GM18870 (cell line): ENCODE data around the gene TUBGCP6.
A peak's percentile ranks its signal among the peaks of the same experiment; 100 is the strongest.

Source experiments
- ATAC-seq: cut with Tn5 transposase; IDR thresholded peaks from one replicate; pipeline ENCODE4 v1.9.1; 2021; ENCODE audit warnings: moderate library complexity; ENCODE audit not compliant: unreplicated experiment

The TUBGCP6 gene

DNA sequence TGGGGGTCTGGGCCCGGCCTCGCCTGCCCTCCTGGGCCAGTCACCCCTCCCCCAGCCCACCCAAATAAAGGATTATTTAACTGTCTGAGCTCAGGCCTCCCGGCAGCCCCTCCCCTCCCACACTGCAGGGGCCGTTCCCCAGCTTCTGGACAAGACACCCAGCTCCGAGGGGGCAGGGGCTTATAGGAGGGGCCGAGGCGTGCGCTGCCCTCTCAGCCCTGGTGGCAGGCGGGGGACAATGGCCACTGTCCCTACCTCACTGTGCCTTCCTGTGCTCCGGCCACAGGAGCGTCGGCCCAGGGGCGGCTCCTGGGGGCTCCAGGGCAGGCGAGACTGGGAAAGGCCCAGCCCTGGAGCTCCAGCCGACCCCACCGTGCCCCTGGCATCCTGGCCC, 46.2 kb downstream of the TUBGCP6 start:
- ATAC-seq, result no peak

DNA sequence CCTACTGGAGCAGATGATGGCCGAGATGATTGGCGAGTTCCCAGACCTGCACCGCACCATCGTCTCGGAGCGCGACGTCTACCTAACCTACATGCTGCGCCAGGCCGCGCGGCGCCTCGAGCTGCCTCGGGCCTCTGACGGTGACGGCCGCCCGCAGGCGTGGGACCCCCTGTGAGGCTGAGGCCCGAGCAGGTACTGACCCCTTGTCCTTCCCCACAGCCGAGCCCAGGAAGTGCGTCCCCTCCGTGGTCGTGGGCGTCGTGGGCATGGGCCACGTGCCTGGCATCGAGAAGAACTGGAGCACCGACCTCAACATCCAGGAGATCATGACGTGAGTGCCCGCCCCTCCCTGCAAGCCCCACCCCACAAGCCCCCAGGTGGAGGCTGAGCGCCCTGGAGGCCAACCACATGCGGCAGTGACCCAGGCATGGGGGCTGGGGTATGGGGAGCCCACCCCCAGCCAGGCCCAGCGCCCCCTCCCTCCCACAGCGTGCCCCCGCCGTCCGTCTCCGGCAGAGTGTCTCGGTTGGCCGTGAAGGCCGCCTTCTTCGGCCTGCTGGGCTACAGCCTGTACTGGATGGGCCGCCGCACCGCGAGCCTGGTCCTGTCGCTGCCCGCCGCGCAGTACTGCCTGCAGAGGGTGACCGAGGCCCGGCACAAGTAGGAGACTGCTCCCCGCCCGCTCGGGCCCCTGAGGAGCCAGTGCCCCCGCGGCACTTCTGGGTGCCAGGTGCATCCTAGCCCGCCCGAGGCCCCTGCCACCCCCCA, 46.8 kb downstream of the TUBGCP6 start:
- ATAC-seq, result no peak

DNA sequence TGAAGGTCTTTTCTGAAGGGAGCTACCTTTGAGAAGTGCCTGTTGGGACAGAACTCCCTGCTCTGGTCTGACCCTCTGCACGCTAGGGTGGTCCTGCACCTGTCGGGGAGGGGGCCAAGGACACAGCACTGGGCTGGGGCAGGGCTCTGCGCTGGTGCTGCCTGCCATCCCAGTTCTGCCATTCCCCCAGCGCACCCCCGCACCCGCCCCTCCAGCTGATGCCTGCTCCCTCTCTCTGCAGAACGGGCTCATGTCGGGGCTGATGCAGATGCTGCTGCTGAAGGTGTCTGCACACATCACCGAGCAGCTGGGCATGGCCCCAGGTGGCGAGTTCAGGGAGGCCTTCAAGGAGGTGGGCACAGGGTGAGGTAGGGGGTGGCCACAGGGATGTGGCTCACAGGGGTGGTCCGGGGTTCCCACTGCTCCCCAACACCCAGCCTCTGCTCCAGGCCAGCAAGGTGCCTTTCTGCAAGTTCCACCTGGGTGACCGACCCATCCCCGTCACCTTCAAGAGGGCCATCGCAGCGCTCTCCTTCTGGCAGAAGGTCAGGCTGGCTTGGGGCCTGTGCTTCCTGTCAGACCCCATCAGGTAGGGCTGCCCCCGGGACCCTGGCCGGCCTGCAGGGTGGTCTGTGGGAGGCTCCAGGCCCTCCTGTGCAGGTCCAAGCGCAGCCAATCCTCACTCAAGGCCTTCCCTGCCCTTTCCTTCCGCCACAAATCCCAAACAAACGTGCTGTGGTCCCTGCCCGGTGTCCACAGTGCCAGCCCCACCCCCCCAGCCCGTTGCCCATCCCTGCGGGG, 47.6 kb downstream of the TUBGCP6 start:
- no peak for ATAC-seq

- ATAC-seq, result no peak
Measured at GRCh38 chr22:50196256-50196655, 48.6 kb downstream of the TUBGCP6 start.

- ATAC-seq, result no peak
Measured at GRCh38 chr22:50194037-50194805, 50.6 kb downstream of the TUBGCP6 start.

DNA sequence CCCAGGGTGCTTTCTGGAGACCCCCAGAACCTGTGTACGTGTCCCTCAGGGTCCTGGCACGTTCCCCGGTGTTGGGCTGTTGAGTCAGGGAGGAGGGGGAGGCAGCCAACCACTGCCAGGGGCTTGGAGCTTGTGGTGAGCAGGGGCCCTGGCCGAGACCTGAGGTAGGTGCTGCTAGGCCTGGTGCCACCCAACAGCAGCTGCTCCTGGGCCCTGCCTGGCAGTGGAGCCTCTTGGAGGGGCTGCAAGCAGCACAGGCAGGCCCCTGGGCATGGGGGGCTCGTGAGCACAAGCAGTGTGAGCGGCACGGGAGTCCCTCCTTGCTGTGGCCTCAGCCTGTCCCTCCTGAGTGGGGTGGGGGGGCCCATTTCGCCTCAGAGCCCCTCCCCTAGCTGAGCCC, 51.2 kb downstream of the TUBGCP6 start:
- ATAC-seq, result no peak

- ATAC-seq, result no peak
Measured at GRCh38 chr22:50192436-50193204, 52.2 kb downstream of the TUBGCP6 start.

GRCh38 chr22:50190941-50191741, 53.7 kb downstream of the TUBGCP6 start:
- ATAC-seq, result no peak

- ATAC-seq, result peak; percentile 42
Measured at GRCh38 chr22:50190182-50190940, 54.5 kb downstream of the TUBGCP6 start.

DNA sequence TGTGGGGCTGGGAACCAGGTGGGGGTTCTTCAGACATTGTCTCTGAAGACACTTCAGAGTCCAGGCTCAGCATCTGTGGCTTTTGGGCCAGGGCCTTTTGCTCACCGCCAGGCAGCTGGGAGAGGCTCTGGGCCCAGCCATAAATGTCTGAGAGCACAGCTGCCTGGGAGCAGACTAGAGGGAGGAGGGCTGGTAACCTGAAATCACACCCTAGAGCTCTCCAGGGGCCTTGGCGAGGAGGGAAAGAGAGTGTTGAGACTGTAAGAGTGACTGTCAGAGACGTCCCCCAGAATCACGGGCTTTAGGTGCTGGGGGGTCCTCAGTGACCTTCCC, 55.0 kb downstream of the TUBGCP6 start:
- ATAC-seq, result peak; percentile 5

GRCh38 chr22:50189184-50189848, 55.5 kb downstream of the TUBGCP6 start:
- ATAC-seq, result no peak

DNA sequence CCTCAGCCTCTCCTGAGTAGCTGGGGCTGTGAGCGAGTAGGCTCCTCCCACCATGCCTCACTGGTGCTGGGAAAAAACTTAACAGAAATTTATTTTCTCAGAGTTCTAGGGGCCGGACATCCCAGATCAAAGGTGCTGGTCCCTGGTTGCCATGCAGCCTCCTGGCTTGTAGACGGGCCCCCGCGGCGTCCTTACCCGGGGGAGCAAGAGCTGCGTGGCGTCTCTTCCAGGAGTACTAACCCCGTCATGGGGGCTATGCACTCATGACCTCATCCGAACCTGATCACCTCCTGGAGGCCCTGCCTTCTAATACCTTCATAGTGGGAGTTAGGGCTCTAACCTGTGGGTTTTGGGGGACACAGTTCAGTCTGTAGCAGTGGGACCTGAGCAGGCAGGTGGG, 56.5 kb downstream of the TUBGCP6 start:
- no peak for ATAC-seq

DNA sequence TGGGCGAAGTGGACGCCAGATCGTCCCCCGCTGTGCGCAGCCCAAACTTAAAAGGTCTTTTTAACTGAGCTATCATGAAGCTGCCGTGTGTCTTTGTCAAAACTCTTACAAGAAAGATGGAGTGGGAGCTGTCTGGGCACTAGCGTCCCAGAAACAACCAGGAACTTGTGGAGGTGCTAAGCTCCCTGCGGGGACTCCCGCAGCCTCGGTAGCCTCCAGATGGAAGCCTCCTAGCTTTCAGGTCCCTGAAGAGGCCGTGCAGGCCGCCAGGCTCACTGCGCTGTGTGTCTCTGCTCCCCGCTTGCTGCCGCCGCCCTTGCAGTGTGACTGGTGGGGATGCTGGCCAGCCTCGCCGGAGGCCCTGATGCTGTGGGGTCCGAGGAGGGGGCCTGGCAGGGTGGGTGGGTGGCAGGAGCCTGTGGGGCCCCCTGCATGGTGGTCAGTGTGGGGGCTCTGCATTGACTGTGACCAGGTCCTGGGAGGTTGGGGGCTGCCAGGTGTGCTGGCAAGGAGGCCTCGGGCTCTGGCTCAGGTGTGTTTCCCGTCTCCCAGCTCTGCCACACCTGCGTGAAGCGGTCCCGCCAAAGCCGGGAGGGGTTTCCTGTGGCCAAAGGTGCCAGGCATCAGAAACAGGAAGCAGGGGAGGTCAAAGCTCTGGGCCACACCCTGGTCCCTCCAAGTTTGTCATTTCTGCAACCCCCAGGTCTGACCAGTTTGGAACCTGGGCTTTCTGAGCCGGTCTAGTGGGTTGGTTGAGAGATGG, 57.9 kb downstream of the TUBGCP6 start:
- ATAC-seq, result no peak

- ATAC-seq, result no peak
Measured at GRCh38 chr22:50186181-50186714, 58.6 kb downstream of the TUBGCP6 start.

DNA sequence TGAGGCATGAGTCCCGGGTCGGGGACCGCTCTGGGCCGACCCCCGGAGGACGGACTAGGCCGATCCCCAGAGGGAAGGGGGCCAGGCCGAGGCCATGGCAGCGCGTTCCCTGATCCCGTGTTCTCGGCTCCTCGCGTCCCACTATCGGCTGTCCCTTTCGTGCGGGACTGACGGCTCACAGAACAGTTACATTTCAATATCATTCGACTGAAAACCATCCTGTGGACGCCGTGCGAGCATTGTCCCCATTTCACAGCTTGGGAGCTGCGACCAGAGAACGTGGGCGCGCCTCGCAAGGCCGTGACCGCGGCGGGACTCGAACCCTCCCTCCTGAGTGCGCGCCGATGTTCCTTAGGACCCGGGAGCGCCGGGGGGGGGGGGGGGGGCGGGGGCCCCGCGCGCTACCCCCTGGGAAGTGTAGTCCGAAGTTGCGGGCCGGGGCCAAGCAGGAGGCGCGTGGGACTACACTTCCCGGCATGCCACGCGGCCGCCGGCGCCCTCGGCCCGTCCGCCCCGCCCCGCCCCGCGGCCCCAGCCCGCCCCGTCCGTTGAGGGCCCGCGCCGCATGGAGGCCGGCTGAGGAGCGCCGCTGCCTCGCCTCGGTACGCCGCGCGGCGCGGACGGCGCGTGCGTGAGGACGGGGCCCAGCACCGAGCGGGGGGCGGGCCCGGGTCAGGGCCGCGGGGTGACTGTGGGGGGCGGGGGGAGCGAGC, 59.3 kb downstream of the TUBGCP6 start, which contains the start of gene TRABD:
Gene TRABD, plus strand, starts transcription at position 539 of the 713 bp plus-strand sequence. CDS start 7,148 bp downstream, outside the sequence.
- no peak for ATAC-seq

DNA sequence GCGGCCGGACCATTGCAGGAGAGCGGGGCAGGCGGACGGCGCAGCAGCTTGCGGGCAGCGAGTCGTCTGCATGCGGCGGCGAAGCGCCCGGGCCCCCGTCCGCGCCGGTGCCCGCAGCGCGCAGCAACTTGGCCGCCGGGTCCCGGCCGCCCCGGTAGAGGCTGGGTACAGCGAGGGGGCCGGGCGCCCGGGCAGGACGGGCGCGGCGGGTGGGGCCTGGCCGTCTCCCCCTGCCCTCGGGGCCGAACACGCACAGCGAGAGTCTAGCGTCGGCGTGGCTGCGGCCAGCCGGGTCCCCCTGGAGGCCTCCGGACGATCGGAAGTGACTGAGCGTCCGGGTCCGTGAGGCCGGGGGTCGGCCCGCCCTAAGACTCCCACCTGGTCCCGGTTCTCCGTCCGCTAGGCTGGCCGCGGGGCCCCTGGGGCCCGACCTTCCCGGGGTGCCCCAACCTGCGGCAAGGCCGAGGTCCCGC, 59.9 kb downstream of the TUBGCP6 start:
- no peak for ATAC-seq
